ENCODE measurements around the gene ANKRD2.

The ANKRD2 gene

DNA sequence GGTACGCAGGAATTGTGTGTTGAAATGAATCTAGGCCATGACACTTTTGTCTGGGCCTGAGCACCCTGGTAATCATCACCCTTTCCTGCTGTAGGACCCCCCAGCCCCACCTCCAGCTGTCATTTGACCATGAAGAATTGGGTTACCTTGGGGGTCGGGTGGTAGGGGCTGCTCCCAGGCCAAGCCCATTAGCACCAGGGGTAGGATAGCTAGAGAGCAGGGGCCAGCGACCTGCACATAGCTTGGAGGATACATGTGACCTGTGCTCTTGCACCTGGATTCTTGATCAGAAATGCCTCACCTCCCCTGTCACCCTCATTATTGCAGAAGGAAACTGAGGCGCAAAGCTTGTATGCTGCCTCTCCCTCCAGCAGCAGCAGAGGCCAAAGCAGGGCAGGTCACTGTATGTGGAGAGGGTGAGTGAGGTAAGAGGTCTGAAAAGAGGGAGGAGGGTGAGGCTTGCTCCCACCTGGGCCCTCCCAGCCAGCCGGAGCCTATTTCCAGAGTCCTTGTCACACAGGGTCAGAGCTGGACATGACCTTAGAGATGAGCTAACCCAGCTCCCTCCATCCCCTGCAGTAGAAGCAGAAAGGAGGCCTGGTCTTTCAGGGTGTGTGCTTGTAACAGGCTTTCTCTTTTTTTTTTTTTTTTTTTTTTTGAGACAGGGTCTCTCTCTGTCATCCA is 35.3 kb upstream of the ANKRD2 start:
- H3K4me3 ChIP-seq (ENCODE audit: low read length) = no peak overlapping the region
- H3K4me1 ChIP-seq (ENCODE audit: control insufficient read depth, low read depth, low read length) = peaks cover 23% of the 10 kb centered on the region
- no peak overlapping the region for H3K9ac ChIP-seq (ENCODE audit: low read length)
- H3K9me3 ChIP-seq (ENCODE audit: control insufficient read depth, low read depth, low read length) = no peaks in the 10 kb centered on the region
- no peak overlapping the region for H3K27ac ChIP-seq (ENCODE audit: low read length)
- H3K36me3 ChIP-seq (ENCODE audit: control insufficient read depth, low read depth, low read length) = no peaks in the 10 kb centered on the region
- no peaks in the 10 kb centered on the region for H3K27me3 ChIP-seq (ENCODE audit: control insufficient read depth, insufficient read depth, low read length)

DNA sequence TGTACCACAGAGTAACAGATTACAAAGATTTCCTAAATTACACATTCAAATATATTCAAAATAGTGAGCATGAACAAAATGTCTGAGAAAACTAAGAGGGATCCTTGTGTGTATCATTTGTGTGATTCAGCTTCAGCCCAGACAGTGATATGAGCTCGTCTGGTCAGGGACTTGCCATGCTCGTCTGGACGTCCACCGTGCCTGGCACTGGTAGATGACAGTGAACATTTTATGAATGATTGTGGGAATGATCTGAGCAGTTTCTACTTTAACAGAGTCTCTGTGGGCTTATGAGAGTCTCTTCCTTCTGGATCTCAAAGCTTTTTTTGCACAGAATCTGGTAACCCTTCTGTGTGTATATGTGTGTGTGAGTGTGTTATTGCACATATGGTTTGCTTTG is 34.2 kb upstream of the ANKRD2 start:
- no peaks in the 10 kb centered on the region for H3K36me3 ChIP-seq (ENCODE audit: control insufficient read depth, low read depth, low read length)
- peaks cover 23% of the 10 kb centered on the region for H3K4me1 ChIP-seq (ENCODE audit: control insufficient read depth, low read depth, low read length)

DNA sequence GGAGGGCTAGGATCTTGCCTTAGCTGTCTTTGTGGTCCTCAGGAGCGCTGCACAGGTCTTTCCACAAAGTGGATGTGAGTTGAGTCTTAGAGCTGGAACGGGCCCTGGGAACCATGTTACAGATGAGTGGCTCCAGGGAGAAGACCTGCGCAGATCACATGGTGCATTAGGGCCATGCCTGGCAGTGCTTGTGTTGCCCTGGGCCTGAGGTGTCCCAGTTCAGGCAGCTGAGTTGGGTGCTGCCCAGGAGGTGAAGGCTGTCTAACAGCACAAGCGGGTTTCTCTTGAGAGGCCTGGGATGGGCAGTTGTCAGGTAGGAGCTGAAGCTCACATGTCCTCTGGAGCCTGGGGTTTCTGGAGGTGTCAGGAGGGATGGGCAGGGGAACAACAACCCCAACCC is 33.7 kb upstream of the ANKRD2 start:
- Histone ChIP-seq H3K27ac (ENCODE audit: low read length) (no peak overlapping the region), H3K36me3 (ENCODE audit: control insufficient read depth, low read depth, low read length) (no peaks in the 10 kb centered on the region), H3K4me1 (ENCODE audit: control insufficient read depth, low read depth, low read length) (peaks cover 22% of the 10 kb centered on the region), H3K4me3 (ENCODE audit: low read length) (no peak overlapping the region), H3K27me3 (ENCODE audit: control insufficient read depth, insufficient read depth, low read length) (no peaks in the 10 kb centered on the region), H3K9me3 (ENCODE audit: control insufficient read depth, low read depth, low read length) (no peaks in the 10 kb centered on the region), H3K9ac (ENCODE audit: low read length) (no peak overlapping the region)

More for the DNA sequence above, 34.2 kb upstream of the ANKRD2 start:
- Histone ChIP-seq H3K27me3 (ENCODE audit: control insufficient read depth, insufficient read depth, low read length) (no peaks in the 10 kb centered on the region), H3K9ac (ENCODE audit: low read length) (no peak overlapping the region), H3K9me3 (ENCODE audit: control insufficient read depth, low read depth, low read length) (no peaks in the 10 kb centered on the region), H3K27ac (ENCODE audit: low read length) (no peak overlapping the region), H3K4me3 (ENCODE audit: low read length) (no peak overlapping the region)

GRCh38 chr10:97539523-97540200 is 32.9 kb upstream of the ANKRD2 start:
- H3K27ac ChIP-seq (ENCODE audit: low read length) = no peak overlapping the region
- no peaks in the 10 kb centered on the region for H3K36me3 ChIP-seq (ENCODE audit: control insufficient read depth, low read depth, low read length)
- H3K9me3 ChIP-seq (ENCODE audit: control insufficient read depth, low read depth, low read length) = no peaks in the 10 kb centered on the region
- no peak overlapping the region for H3K4me3 ChIP-seq (ENCODE audit: low read length)
- H3K9ac ChIP-seq (ENCODE audit: low read length) = no peak overlapping the region
- no peaks in the 10 kb centered on the region for H3K27me3 ChIP-seq (ENCODE audit: control insufficient read depth, insufficient read depth, low read length)
- H3K4me1 ChIP-seq (ENCODE audit: control insufficient read depth, low read depth, low read length) = peaks cover 22% of the 10 kb centered on the region

- H3K36me3 ChIP-seq (ENCODE audit: control insufficient read depth, low read depth, low read length) = no peaks in the 10 kb centered on the region
- H3K4me3 ChIP-seq (ENCODE audit: low read length) = no peak overlapping the region
- no peaks in the 10 kb centered on the region for H3K27me3 ChIP-seq (ENCODE audit: control insufficient read depth, insufficient read depth, low read length)
- H3K9ac ChIP-seq (ENCODE audit: low read length) = no peak overlapping the region
- no peaks in the 10 kb centered on the region for H3K9me3 ChIP-seq (ENCODE audit: control insufficient read depth, low read depth, low read length)
- H3K27ac ChIP-seq (ENCODE audit: low read length) = no peak overlapping the region
- peaks cover 22% of the 10 kb centered on the region for H3K4me1 ChIP-seq (ENCODE audit: control insufficient read depth, low read depth, low read length)
Measured at GRCh38 chr10:97540669-97541500, 31.7 kb upstream of the ANKRD2 start.

DNA sequence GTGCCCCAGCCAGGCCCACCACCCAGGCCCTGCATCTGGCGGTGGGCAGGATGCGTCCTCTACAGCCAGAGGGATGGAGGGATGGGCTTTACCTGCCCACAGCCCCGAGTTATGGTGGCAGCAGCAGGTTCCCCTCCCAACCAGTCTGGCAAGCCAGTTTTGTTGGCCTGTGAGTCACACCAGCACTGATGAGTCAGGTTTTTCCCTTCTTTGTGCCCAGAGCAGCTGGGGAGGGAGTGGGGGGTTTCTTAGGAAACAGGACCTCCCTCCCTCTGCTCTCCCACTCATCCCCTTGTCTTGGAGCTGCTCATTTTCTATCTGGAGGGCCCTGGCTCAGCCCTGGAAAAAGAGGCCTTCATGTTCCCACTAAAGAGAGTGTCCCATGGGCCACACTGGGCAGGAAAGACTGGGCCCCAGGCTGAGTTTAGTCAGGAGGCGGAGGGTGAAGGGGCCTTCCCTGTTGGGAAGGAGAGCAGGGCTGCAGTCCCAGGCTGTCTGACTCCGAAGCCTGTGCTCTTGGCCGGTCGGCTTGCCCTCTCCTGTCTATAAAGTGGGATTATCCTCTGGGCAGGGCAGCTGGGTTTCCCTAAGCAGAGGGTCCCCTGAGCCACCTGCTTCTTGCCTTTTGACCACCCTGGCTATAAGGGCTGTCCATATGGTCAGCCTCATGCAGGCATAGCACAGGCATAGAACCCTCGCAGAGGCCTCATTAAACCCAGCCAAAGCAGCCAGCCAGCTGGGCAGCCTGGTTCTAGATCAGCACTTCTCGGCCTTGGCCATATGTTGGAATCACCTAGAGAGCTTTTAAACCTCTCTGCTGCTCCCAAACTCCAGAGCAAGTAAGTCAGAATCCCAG is 30.2 kb upstream of the ANKRD2 start:
- Histone ChIP-seq H3K27me3 (ENCODE audit: control insufficient read depth, insufficient read depth, low read length) (no peaks in the 10 kb centered on the region), H3K4me1 (ENCODE audit: control insufficient read depth, low read depth, low read length) (peaks cover 22% of the 10 kb centered on the region), H3K36me3 (ENCODE audit: control insufficient read depth, low read depth, low read length) (no peaks in the 10 kb centered on the region), H3K9ac (ENCODE audit: low read length) (peak overlapping the region; percentile 2), H3K9me3 (ENCODE audit: control insufficient read depth, low read depth, low read length) (no peaks in the 10 kb centered on the region), H3K4me3 (ENCODE audit: low read length) (no peak overlapping the region), H3K27ac (ENCODE audit: low read length) (no peak overlapping the region)

- peaks cover 22% of the 10 kb centered on the region for H3K4me1 ChIP-seq (ENCODE audit: control insufficient read depth, low read depth, low read length)
- no peak overlapping the region for H3K27ac ChIP-seq (ENCODE audit: low read length)
- H3K27me3 ChIP-seq (ENCODE audit: control insufficient read depth, insufficient read depth, low read length) = no peaks in the 10 kb centered on the region
- no peaks in the 10 kb centered on the region for H3K36me3 ChIP-seq (ENCODE audit: control insufficient read depth, low read depth, low read length)
- H3K4me3 ChIP-seq (ENCODE audit: low read length) = no peak overlapping the region
- no peaks in the 10 kb centered on the region for H3K9me3 ChIP-seq (ENCODE audit: control insufficient read depth, low read depth, low read length)
- no peak overlapping the region for H3K9ac ChIP-seq (ENCODE audit: low read length)
Measured at GRCh38 chr10:97543025-97543546, 29.5 kb upstream of the ANKRD2 start.

DNA sequence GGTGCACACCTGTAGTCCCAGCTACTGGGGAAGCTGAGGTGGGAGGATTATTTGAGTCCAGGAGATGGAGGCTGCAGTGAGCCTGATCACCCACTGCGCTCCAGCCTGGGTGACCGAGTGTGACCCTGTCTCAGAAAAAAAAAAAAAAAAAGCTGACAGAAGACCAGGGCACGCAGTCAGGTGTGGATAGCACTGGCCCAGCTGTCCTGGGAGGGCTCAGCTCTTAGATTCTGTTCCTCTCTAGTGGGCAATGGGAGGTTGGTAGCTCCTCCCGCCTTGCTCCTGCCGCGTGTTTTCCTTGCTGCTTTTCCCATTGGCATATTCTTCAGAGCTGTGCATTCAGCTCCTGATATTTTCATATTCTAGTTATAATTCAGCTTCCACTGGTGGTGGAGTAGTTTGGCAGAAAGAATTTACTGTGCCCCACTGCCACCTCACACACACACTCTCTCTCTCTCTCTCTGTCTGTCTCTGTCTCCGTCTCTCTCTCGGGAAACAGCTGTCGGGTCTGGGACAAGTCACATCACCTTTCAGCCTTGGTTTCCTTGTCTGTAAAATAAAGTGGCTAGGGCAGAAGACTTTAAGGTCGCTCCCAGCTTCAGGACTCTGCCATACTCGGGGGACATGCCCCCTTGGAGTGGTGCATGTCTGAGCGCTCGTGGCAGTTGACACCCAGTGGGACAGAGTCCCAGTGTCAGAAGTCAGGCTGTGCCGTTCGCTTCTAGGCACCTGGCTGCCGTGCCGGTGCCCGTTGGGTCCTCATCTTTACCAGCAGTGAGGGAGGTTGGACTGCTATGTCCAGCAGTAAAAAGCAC is 25.9 kb upstream of the ANKRD2 start:
- no peaks in the 10 kb centered on the region for H3K9me3 ChIP-seq (ENCODE audit: control insufficient read depth, low read depth, low read length)
- no peak overlapping the region for H3K27ac ChIP-seq (ENCODE audit: low read length)
- no peak overlapping the region for H3K9ac ChIP-seq (ENCODE audit: low read length)
- H3K36me3 ChIP-seq (ENCODE audit: control insufficient read depth, low read depth, low read length) = no peaks in the 10 kb centered on the region
- peaks cover 34% of the 10 kb centered on the region for H3K4me1 ChIP-seq (ENCODE audit: control insufficient read depth, low read depth, low read length)
- H3K27me3 ChIP-seq (ENCODE audit: control insufficient read depth, insufficient read depth, low read length) = no peaks in the 10 kb centered on the region
- no peak overlapping the region for H3K4me3 ChIP-seq (ENCODE audit: low read length)

- H3K4me1 ChIP-seq (ENCODE audit: control insufficient read depth, low read depth, low read length) = peaks cover 30% of the 10 kb centered on the region
- H3K4me3 ChIP-seq (ENCODE audit: low read length) = no peak overlapping the region
- H3K36me3 ChIP-seq (ENCODE audit: control insufficient read depth, low read depth, low read length) = no peaks in the 10 kb centered on the region
- H3K9ac ChIP-seq (ENCODE audit: low read length) = no peak overlapping the region
- H3K27me3 ChIP-seq (ENCODE audit: control insufficient read depth, insufficient read depth, low read length) = no peaks in the 10 kb centered on the region
- no peaks in the 10 kb centered on the region for H3K9me3 ChIP-seq (ENCODE audit: control insufficient read depth, low read depth, low read length)
- H3K27ac ChIP-seq (ENCODE audit: low read length) = no peak overlapping the region
Measured at GRCh38 chr10:97547271-97547600, 25.3 kb upstream of the ANKRD2 start.

GRCh38 chr10:97547962-97548361 is 24.6 kb upstream of the ANKRD2 start:
- Histone ChIP-seq H3K36me3 (ENCODE audit: control insufficient read depth, low read depth, low read length) (no peaks in the 10 kb centered on the region), H3K9me3 (ENCODE audit: control insufficient read depth, low read depth, low read length) (no peaks in the 10 kb centered on the region), H3K27me3 (ENCODE audit: control insufficient read depth, insufficient read depth, low read length) (no peaks in the 10 kb centered on the region), H3K4me3 (ENCODE audit: low read length) (no peak overlapping the region), H3K9ac (ENCODE audit: low read length) (no peak overlapping the region), H3K4me1 (ENCODE audit: control insufficient read depth, low read depth, low read length) (peaks cover 23% of the 10 kb centered on the region), H3K27ac (ENCODE audit: low read length) (no peak overlapping the region)
